Heart right ventricle (tissue), 16 donors: ENCODE results near the gene SPSB1. TPM values are rescaled to one million over a fixed set of nuclear protein-coding genes. Genes with fewer than 3 reads are reported as not detected.

ENCODE experiments used
- ATAC-seq, 8 donors: fragments of 200-7000 bp; cut with Tn5 transposase; one replicate each; pipeline ENCODE4 v1.9.1; 2020; ENCODE audit warnings: mild to moderate bottlenecking in 8 of 8, moderate library complexity in 8 of 8, moderate number of reproducible peaks in 1 of 8
- DNase-seq, 2 donors: peaks; one replicate each; pipeline ENCODE4 v3.0.0-alpha.2; 2020
- H3K27ac ChIP-seq, 10 donors: fragments of 200-600 bp; sonication (generic) in 2 of 10; one replicate each; pipeline versions ENCODE4 v1.5.0 to v1.8.0; 2020 to 2022; ENCODE audit warnings: mild to moderate bottlenecking in 3 of 10
- H3K27me3 ChIP-seq, 7 donors: fragments of 200-600 bp; one replicate each; pipeline ENCODE4 v1.8.0; 2021 to 2022; ENCODE audit warnings: mild to moderate bottlenecking in 2 of 7
- H3K36me3 ChIP-seq, 9 donors: fragments of 200-600 bp; sonication (generic) in 1 of 9; one replicate each; pipeline versions ENCODE4 v1.5.0 to v1.8.0; 2020 to 2022; ENCODE audit warnings: mild to moderate bottlenecking in 2 of 9
- H3K4me1 ChIP-seq, 9 donors: fragments of 200-600 bp; sonication (generic) in 1 of 9; one replicate each; pipeline versions ENCODE4 v1.5.0 to v1.8.0; 2020 to 2022; ENCODE audit warnings: mild to moderate bottlenecking in 4 of 9
- H3K4me3 ChIP-seq, 10 donors: fragments of 200-600 bp; sonication (generic) in 2 of 10; one replicate each; pipeline versions ENCODE4 v1.5.0 to v1.8.0; 2020 to 2022; ENCODE audit warnings: mild to moderate bottlenecking in 7 of 10, moderate library complexity in 2 of 10
- H3K9me3 ChIP-seq, 11 donors: fragments of 200-600 bp in 10 of 11; sonication (generic) in 2 of 11; one replicate each; pipeline versions ENCODE4 v1.5.0 to v1.8.0; 2013 to 2022; ENCODE audit warnings: mild to moderate bottlenecking in 2 of 11, control low read depth in 1 of 11, moderate library complexity in 1 of 11
- CTCF ChIP-seq, 9 donors: fragments of 200-600 bp; sonication (generic) in 2 of 9; IDR thresholded peaks; one replicate each; pipeline versions ENCODE4 v1.5.0 to v1.8.0; 2021 to 2022; ENCODE audit warnings: antibody characterized with exemption in 9 of 9, mild to moderate bottlenecking in 5 of 9, moderate library complexity in 1 of 9
- WGBS, 2 donors: extraction: QIAGEN DNeasy Blood & Tissue Kit; methylation state at CpG; one replicate each; pipeline ENCODE4 v1.1.7; 2013; ENCODE audit warnings: inconsistent platforms in 1 of 2; 5-methylcytosine and 5-hydroxymethylcytosine counted together
- intact Hi-C, 10 donors: fragments of 100-400 bp; cut with DNase I; formaldehyde crosslinking; loops; one replicate each; pipeline versions ENCODE4 v1.11.1 to v1.14.2; 2022
- long read RNA-seq, 3 donors: library from polyadenylated mRNA; unstranded; transcript quantifications; one replicate each; pipeline ENCODE4 v2.0.0, GENCODE V29; 2020 to 2021
- polyA plus RNA-seq, 2 donors: library from polyadenylated mRNA; stranded (reverse); fragments of 200-250 nt; gene quantifications; one replicate each; pipeline ENCODE4 v1.2.3, GENCODE V29; 2013
- total RNA-seq, 10 donors: library from RNA; stranded (reverse); fragmentation: NEBNext Ultra II Directional in 3 of 10; extraction: Animal tissue kit (Norgen Biotek cat#: 25700) in 3 of 10; gene quantifications; one replicate each; pipeline versions ENCODE4 v1.2.1 to v1.2.4, GENCODE V29; 2021 to 2023
- donor health status: Arrhythmogenic right ventricular cardiomyopathy.
- donor health status: ischemic (EF 13 %, LVEDD 7.1; RV severe dilation, severe dysfunction).
- donor health status: healthy with polysubstance abuse.
- donor health status: DM: no; HTN: yes; CAD: no.
- donor health status: DM: no; HTN: no; CAD: no.
- donor health status: ischemic (EF 25% LVEDD 6.9; RV normal size, moderate dysfunction).
- donor health status: ischemic (EF 25% LVEDD 5.7; RV mildly dilated, moderate dysfunction).
- donor health status: healthy.
- donor health status: DM: yes; HTN: yes; CAD: no.
- donor health status: Ischemic cardiomyopathy.
- donor health status: ischemic (EF 35%, LVEDD 5.7; RV mildly dilated, moderate dysfunction).
- donor health status: nonischemic (EF 11% LVEDD 7.7; RV severe dilation, severe dysfunction).
- donor health status: DM: yes; HTN: yes; CAD: no.
- donor health status: PGD.
- donor health status: ischemic (EF 29% LVEDD 5.4; RV normal size, mild dysfunction).
- donor health status: nonischemic (EF 23%, LVEDD 6.1; RV moderate dilation, normal function).

SPSB1 gene
- total RNA-seq (10 to 100 TPM in 3 of 10 donors, 1 to 10 TPM in 7; 5.5 to 16.5 (median 9.4) TPM), polyA plus RNA-seq (1 to 10 TPM; 6.7 to 7.5 TPM)
- long read RNA-seq, donor 1, transcript SPSB1-201 (3 exons, 3,120 nt), result major isoform, 8 of 9 reads
- long read RNA-seq, donor 1, partial matches to known transcripts, result 0 of 9 reads
- long read RNA-seq, donor 1, other reads (novel, unspliced or antisense), result 1 of 9 reads
- long read RNA-seq, donor 2, transcript SPSB1-201 (3 exons, 3,120 nt), result major isoform, 5 of 11 reads
- long read RNA-seq, donor 2, partial matches to known transcripts, result 0 of 11 reads
- long read RNA-seq, donor 2, other reads (novel, unspliced or antisense), result 3 of 11 reads
- long read RNA-seq, donor 3, partial matches to known transcripts, result 0 of 10 reads
- long read RNA-seq, donor 3, other reads (novel, unspliced or antisense), result 10 of 10 reads

GRCh38 chr1:9292361-9293240 is at the start of gene SPSB1:
Gene SPSB1, plus strand, starts transcription at chr1:9292894. Its CDS starts 62,998 bp downstream, at chr1:9355892.
- H3K9me3 ChIP-seq, result peaks cover 0 to 20% (median 14%) of the 10 kb centered on the region in 11 donors
- 2% methylated on average over 74 to 117 of the region's 119 CpGs for WGBS, 2 donors
- peak within 1 kb of the TSS; percentile 73 to 95 (median 86) for H3K27ac ChIP-seq
- H3K27me3 ChIP-seq, result peaks cover 0 to 8% (median 0%) of the 10 kb centered on the region in 7 donors
- peaks cover 6 to 54% (median 32%) of the 10 kb centered on the region in 9 donors for H3K4me1 ChIP-seq
- H3K36me3 ChIP-seq, result no peaks in the 10 kb centered on the region
- intact Hi-C loops, result loop anchor here in 3 of 10 donors (5.0 to 10.0 kb wide), 3 partner anchors 85 to 282 kb away; no protein-coding TSS in a partner anchor
- ATAC-seq (peak; percentile 48 to 81 (median 70)), DNase-seq (peak; percentile 74 to 75)
- H3K4me3 ChIP-seq, result peak within 1 kb of the TSS; percentile 51 to 98 (median 75)
- peak in 3 of 9 donors; percentile 7 to 15 (median 14) for TF ChIP-seq CTCF (IDR thresholded peaks at IDR 0.05)

DNA sequence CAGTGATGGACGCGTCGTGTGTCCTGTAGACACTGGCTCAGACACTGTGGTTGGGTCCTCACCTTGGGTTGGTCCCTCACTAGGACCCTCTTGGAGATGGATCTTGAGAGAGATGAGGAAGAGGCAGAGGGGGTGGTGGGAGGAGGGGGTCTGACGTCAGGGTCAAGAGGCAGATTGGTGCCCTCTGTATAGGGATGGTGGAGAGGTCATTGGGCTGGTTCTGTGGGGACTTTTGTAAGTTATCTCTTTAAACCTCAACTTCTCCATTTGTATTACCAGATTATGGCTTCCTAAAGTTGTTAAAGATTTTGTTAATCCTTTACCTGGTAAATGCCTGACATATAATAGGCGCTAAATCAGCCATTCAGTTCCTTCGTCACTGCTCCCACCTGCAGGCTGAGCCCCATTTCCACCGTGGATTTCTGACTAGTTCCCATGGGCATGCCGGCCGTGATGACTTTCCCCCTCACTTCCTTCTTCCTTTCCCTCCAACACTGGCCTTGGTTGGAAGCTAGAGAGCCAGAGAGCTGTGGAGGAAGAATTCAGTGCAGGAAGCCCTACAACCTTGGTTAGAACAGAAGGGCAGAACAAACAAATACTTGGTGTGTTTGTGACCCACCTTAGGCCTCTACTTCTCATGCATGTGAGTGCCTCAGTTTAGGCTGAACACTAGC is 49.5 kb upstream of the SPSB1 start:
- 60 to 72% methylated on average over 9 of the region's 9 CpGs for WGBS, 2 donors
- peak in 2 of 8 donors; percentile 3 to 16 for ATAC-seq

GRCh38 chr1:9244501-9245229 is 48.0 kb upstream of the SPSB1 start:
- no peak for TF ChIP-seq CTCF (IDR thresholded peaks at IDR 0.05)
- peaks cover 0 to 52% (median 23%) of the 10 kb centered on the region in 9 donors for H3K36me3 ChIP-seq
- H3K27ac ChIP-seq, result peak overlapping the region in 9 of 10 donors; percentile 15 to 96 (median 69)
- no peaks in the 10 kb centered on the region for H3K27me3 ChIP-seq
- peaks cover 9 to 97% (median 72%) of the 10 kb centered on the region in 9 donors for H3K4me1 ChIP-seq
- intact Hi-C loops, result no loop called here
- WGBS, 2 donors, result 73 to 79% methylated on average over 9 of the region's 9 CpGs
- DNase-seq (no peak), ATAC-seq (no peak)
- no peak overlapping the region for H3K4me3 ChIP-seq
- no peaks in the 10 kb centered on the region for H3K9me3 ChIP-seq

More for the DNA sequence above, 49.5 kb upstream of the SPSB1 start:
- Histone ChIP-seq H3K9me3 (no peaks in the 10 kb centered on the region), H3K27me3 (no peaks in the 10 kb centered on the region), H3K36me3 (peaks cover 0 to 41% (median 23%) of the 10 kb centered on the region in 9 donors), H3K4me3 (peak overlapping the region in 7 of 10 donors; percentile 6 to 36 (median 25)), H3K27ac (peak overlapping the region; percentile 41 to 99 (median 88)), H3K4me1 (peaks cover 8 to 97% (median 72%) of the 10 kb centered on the region in 9 donors)
- intact Hi-C loops, result no loop called here
- no peak for DNase-seq
- no peak for TF ChIP-seq CTCF (IDR thresholded peaks at IDR 0.05)
